ENCODE measurements around the gene SIK3. TPM values are rescaled to one million over a fixed set of nuclear protein-coding genes. Genes with fewer than 3 reads are reported as not detected.

The SIK3 gene
- polyA plus RNA-seq, 1 of the 3 experiments (the other 2 are of a cell fraction), result 5.1 TPM

DNA sequence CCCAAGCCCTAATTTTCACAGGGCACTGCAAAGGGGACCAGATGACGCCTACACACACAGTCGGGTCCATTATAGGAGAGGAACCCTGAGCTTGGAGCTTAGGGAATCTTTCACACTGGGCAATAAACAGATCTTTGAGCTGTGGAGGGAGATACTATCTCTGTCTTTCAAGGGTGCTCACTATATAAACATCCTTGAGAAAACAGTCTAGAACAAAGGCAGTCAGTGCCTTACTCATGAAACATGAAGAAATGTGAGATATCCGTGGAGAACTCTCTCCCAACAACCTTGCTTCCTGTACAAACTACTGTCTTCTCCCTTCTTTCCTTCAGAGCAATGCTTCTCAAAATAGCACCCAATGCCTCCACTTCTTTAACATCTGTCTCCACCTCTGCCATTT, 151.8 kb downstream of the SIK3 start (continued):
- TF ChIP-seq, protein P1, sequence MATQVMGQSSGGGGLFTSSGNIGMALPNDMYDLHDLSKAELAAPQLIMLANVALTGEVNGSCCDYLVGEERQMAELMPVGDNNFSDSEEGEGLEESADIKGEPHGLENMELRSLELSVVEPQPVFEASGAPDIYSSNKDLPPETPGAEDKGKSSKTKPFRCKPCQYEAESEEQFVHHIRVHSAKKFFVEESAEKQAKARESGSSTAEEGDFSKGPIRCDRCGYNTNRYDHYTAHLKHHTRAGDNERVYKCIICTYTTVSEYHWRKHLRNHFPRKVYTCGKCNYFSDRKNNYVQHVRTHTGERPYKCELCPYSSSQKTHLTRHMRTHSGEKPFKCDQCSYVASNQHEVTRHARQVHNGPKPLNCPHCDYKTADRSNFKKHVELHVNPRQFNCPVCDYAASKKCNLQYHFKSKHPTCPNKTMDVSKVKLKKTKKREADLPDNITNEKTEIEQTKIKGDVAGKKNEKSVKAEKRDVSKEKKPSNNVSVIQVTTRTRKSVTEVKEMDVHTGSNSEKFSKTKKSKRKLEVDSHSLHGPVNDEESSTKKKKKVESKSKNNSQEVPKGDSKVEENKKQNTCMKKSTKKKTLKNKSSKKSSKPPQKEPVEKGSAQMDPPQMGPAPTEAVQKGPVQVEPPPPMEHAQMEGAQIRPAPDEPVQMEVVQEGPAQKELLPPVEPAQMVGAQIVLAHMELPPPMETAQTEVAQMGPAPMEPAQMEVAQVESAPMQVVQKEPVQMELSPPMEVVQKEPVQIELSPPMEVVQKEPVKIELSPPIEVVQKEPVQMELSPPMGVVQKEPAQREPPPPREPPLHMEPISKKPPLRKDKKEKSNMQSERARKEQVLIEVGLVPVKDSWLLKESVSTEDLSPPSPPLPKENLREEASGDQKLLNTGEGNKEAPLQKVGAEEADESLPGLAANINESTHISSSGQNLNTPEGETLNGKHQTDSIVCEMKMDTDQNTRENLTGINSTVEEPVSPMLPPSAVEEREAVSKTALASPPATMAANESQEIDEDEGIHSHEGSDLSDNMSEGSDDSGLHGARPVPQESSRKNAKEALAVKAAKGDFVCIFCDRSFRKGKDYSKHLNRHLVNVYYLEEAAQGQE (IDR thresholded peaks at IDR 0.05; ENCODE audit: low read depth, low read length), result no peak
- no peak for TF ChIP-seq EZH2phosphoT487 (IDR thresholded peaks at IDR 0.05; ENCODE audit: borderline replicate concordance, low read depth)
- TF ChIP-seq CHD2 (IDR thresholded peaks at IDR 0.05; ENCODE audit: low read length, partially characterized antibody), result no peak
- no peak for TF ChIP-seq NFIC (IDR thresholded peaks at IDR 0.05; ENCODE audit: borderline replicate concordance)
- no peak for TF ChIP-seq SIN3A (IDR thresholded peaks at IDR 0.05; ENCODE audit: borderline replicate concordance, low read depth, low read length)
- no peak for TF ChIP-seq RFX5 (IDR thresholded peaks at IDR 0.05; ENCODE audit: low read length)

DNA sequence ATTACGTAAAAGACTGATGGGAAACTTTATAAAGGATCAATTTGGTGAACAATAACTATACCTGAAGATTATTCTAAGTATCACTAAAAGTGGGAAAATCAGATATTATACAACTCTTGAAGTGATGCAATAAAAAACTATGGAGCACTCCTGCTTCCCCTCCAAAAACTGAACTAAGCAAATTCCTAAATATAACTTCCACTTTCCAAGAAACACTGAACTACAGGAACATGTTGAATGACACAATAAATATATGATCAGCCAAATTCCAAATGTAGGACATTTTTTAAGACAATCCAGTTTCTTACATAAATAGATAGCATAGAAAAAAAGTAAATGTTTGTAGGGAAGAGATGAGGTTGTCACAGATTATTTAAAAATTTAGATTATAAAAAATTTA, 158.7 kb downstream of the SIK3 start:
- Histone ChIP-seq H3K79me2 (ENCODE audit: insufficient read depth) (no peaks in the 10 kb centered on the region), H3K9me3 (no peaks in the 10 kb centered on the region), H3K36me3 (replicated peaks in 1 of 2; ENCODE audit: control insufficient read depth in 1 of 2, insufficient read depth in 2 of 2, low read length in 1 of 2) (peaks cover 0 to 3% of the 10 kb centered on the region in 2 experiments), H3K4me3 (ENCODE audit: low read depth in 2 of 2, low read length in 1 of 2) (no peak overlapping the region), H2AFZ (ENCODE audit: low read depth) (no peak overlapping the region), H3K4me1 (ENCODE audit: control insufficient read depth in 1 of 2, insufficient read depth in 2 of 2, low read depth in 1 of 2, low read length in 1 of 2) (no peaks in the 10 kb centered on the region), H3K9ac (no peak overlapping the region), H3K27me3 (ENCODE audit: insufficient read depth) (no peaks in the 10 kb centered on the region), H3F3A (replicated peaks; ENCODE audit: insufficient read depth) (no peaks in the 10 kb centered on the region), H3K9me2 (no peaks in the 10 kb centered on the region), H4K20me1 (ENCODE audit: insufficient read depth) (no peaks in the 10 kb centered on the region), H3K27ac (ENCODE audit: low read depth in 2 of 2, low read length in 1 of 2) (no peak overlapping the region), H3K4me2 (no peak overlapping the region)
- ChIA-PET CTCF (no interaction called here), POLR2A (no interaction called here)
- TF ChIP-seq TEAD4 (IDR thresholded peaks at IDR 0.05; ENCODE audit: borderline replicate concordance, insufficient read depth), result no peak
- TF ChIP-seq, protein P2, sequence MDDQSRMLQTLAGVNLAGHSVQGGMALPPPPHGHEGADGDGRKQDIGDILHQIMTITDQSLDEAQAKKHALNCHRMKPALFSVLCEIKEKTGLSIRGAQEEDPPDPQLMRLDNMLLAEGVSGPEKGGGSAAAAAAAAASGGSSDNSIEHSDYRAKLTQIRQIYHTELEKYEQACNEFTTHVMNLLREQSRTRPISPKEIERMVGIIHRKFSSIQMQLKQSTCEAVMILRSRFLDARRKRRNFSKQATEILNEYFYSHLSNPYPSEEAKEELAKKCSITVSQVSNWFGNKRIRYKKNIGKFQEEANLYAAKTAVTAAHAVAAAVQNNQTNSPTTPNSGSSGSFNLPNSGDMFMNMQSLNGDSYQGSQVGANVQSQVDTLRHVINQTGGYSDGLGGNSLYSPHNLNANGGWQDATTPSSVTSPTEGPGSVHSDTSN (IDR thresholded peaks at IDR 0.05), result no peak
- TF ChIP-seq, protein P3, sequence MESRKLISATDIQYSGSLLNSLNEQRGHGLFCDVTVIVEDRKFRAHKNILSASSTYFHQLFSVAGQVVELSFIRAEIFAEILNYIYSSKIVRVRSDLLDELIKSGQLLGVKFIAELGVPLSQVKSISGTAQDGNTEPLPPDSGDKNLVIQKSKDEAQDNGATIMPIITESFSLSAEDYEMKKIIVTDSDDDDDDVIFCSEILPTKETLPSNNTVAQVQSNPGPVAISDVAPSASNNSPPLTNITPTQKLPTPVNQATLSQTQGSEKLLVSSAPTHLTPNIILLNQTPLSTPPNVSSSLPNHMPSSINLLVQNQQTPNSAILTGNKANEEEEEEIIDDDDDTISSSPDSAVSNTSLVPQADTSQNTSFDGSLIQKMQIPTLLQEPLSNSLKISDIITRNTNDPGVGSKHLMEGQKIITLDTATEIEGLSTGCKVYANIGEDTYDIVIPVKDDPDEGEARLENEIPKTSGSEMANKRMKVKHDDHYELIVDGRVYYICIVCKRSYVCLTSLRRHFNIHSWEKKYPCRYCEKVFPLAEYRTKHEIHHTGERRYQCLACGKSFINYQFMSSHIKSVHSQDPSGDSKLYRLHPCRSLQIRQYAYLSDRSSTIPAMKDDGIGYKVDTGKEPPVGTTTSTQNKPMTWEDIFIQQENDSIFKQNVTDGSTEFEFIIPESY (IDR thresholded peaks at IDR 0.05; ENCODE audit: borderline replicate concordance, low read depth), result no peak
- no peak for TF ChIP-seq YY1 (IDR thresholded peaks at IDR 0.05; ENCODE audit: low read depth)
- TF ChIP-seq RXRA (IDR thresholded peaks at IDR 0.05; ENCODE audit: borderline replicate concordance, low read depth), result no peak
- TF ChIP-seq FOSL2 (IDR thresholded peaks at IDR 0.05; ENCODE audit: borderline replicate concordance, low read depth), result no peak
- TF ChIP-seq GABPA (IDR thresholded peaks at IDR 0.05; ENCODE audit: low read depth), result no peak
- TF ChIP-seq RAD21 (IDR thresholded peaks at IDR 0.05; ENCODE audit: low read length), result no peak
- TF ChIP-seq RFX5 (IDR thresholded peaks at IDR 0.05; ENCODE audit: low read length), result no peak
- TF ChIP-seq, protein P4, sequence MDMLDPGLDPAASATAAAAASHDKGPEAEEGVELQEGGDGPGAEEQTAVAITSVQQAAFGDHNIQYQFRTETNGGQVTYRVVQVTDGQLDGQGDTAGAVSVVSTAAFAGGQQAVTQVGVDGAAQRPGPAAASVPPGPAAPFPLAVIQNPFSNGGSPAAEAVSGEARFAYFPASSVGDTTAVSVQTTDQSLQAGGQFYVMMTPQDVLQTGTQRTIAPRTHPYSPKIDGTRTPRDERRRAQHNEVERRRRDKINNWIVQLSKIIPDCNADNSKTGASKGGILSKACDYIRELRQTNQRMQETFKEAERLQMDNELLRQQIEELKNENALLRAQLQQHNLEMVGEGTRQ (IDR thresholded peaks at IDR 0.05; ENCODE audit: borderline replicate concordance, low read depth, low read length), result no peak
- no peak for TF ChIP-seq POLR2AphosphoS5 (IDR thresholded peaks at IDR 0.05; ENCODE audit: low read depth, low read length)
- no peak for TF ChIP-seq FOXJ3 (CRISPR knock-in tag; IDR thresholded peaks at IDR 0.05)
- no peak for TF ChIP-seq JUND (IDR thresholded peaks at IDR 0.05)
- TF ChIP-seq RCOR1 (IDR thresholded peaks at IDR 0.05; ENCODE audit: low read length), result no peak
- WGBS (ENCODE audit: low lambda C conversion rate), result 100% methylated on average over 1 of the region's 1 CpG
- DNase-seq, result no peak
